Fibroblast of lung (primary cell): ENCODE results near the gene KLHL17. TPM values are rescaled to one million over a fixed set of nuclear protein-coding genes. Genes with fewer than 3 reads are reported as not detected.

Experiments
- DNase-seq, 2 donors: peaks; one replicate each; pipeline versions ENCODE4 v3.0.0 to v3.0.0-alpha.2; 2010; ENCODE audit warnings: low read depth in 2 of 2
- H2AFZ ChIP-seq: 2 replicates; pipeline ENCODE4 v1.5.1; 2012; ENCODE audit warnings: low read length, control low read depth, inconsistent platforms
- H3K27ac ChIP-seq: 2 replicates; pipeline ENCODE4 v1.5.1; 2011; ENCODE audit warnings: low read length, control low read depth; ENCODE audit not compliant: insufficient read depth
- H3K27me3 ChIP-seq: 2 replicates; pipeline ENCODE4 v1.5.1; 2011; ENCODE audit warnings: mild to moderate bottlenecking, low read length; ENCODE audit not compliant: control insufficient read depth, insufficient read depth
- H3K36me3 ChIP-seq: 2 replicates; pipeline ENCODE4 v1.5.1; 2011; ENCODE audit warnings: low read length; ENCODE audit not compliant: control insufficient read depth, insufficient read depth
- H3K4me1 ChIP-seq: 2 replicates; pipeline ENCODE4 v1.5.1; 2011; ENCODE audit warnings: low read length; ENCODE audit not compliant: control insufficient read depth, insufficient read depth; ENCODE audit errors: extremely low read depth
- H3K4me2 ChIP-seq: 2 replicates; pipeline ENCODE4 v1.5.1; 2011; ENCODE audit warnings: low read length, control low read depth; ENCODE audit not compliant: insufficient read depth; ENCODE audit errors: extremely low read depth
- H3K4me3 ChIP-seq, 4 experiments: fragments of 200-600 bp in 1 of 4; sonication (generic) in 1 of 4; replicated peaks in 1 of 4; 2 replicates each; pipeline ENCODE4 v1.5.1; 2011 to 2016; ENCODE audit warnings: low read length in 4 of 4, low read depth in 3 of 4, mild to moderate bottlenecking in 3 of 4, control low read depth in 2 of 4, inconsistent platforms in 1 of 4, mixed read lengths in 1 of 4; ENCODE audit not compliant: insufficient read depth in 1 of 4; ENCODE audit errors: control extremely low read depth in 1 of 4
- H3K79me2 ChIP-seq: 2 replicates; pipeline ENCODE4 v1.5.1; 2012; ENCODE audit warnings: mild to moderate bottlenecking, low read length, inconsistent platforms; ENCODE audit not compliant: control insufficient read depth, insufficient read depth
- H3K9ac ChIP-seq: 2 replicates; pipeline ENCODE4 v1.5.1; 2011; ENCODE audit warnings: mild to moderate bottlenecking, low read length, control low read depth; ENCODE audit not compliant: insufficient read depth
- H3K9me3 ChIP-seq: 2 replicates; pipeline ENCODE4 v1.5.1; 2012; ENCODE audit warnings: low read depth, low read length; ENCODE audit not compliant: control insufficient read depth, insufficient read depth
- H4K20me1 ChIP-seq: 2 replicates; pipeline ENCODE4 v1.5.1; 2011; ENCODE audit warnings: low read length; ENCODE audit not compliant: control insufficient read depth, insufficient read depth; ENCODE audit errors: extremely low read depth
- CTCF ChIP-seq, 2 donors: IDR thresholded peaks in 1 of 2; conservative IDR thresholded peaks in 1 of 2; 1 replicate in 1 of 2; 2 replicates in 1 of 2; pipeline ENCODE4 v1.5.1; 2011 to 2012; ENCODE audit warnings: low read length in 2 of 2, control low read depth in 1 of 2, inconsistent platforms in 1 of 2, low read depth in 1 of 2, mild to moderate bottlenecking in 1 of 2
- EZH2 ChIP-seq: IDR thresholded peaks from 2 replicates; pipeline ENCODE4 v1.5.1; 2012; ENCODE audit warnings: low read length, control low read depth, mild to moderate bottlenecking; ENCODE audit errors: missing control alignments
- polyA plus RNA-seq, 2 donors: library from polyadenylated mRNA; depleted of rRNA in 1 of 2; stranded (reverse) in 1 of 2; unstranded in 1 of 2; fragments of >200 nt; gene quantifications; 2 replicates each; pipeline ENCODE4 v1.2.1, GENCODE V29; 2011 to 2012; ENCODE audit warnings: missing spikeins in 1 of 2
- total RNA-seq: library from RNA; depleted of rRNA; stranded (reverse); fragments of >200 nt; gene quantifications from 2 replicates; pipeline ENCODE4 v1.2.1, GENCODE V29; 2014

The KLHL17 gene
- total and polyA plus RNA-seq, 2 donors (not counting 1 experiment from before 2014, with no cell fraction given): 4.7 to 7.4 TPM

- Histone ChIP-seq H3K79me2 (no peaks in the 10 kb centered on the region), H3K27ac (no peak overlapping the region), H3K4me3 (no peak overlapping the region), H3K27me3 (peaks cover 47% of the 10 kb centered on the region), H3K9ac (no peak overlapping the region), H3K9me3 (no peaks in the 10 kb centered on the region), H3K4me2 (no peak overlapping the region), H3K4me1 (peaks cover 7% of the 10 kb centered on the region), H3K36me3 (no peaks in the 10 kb centered on the region), H2AFZ (no peak overlapping the region), H4K20me1 (no peaks in the 10 kb centered on the region)
- no peak for DNase-seq
- TF ChIP-seq CTCF (conservative IDR thresholded peaks at IDR 0.05 in 1 of 2, IDR thresholded peaks at IDR 0.05 in 1 of 2; ENCODE audit: low read depth in 1 of 2, low read length in 2 of 2) (no peak), EZH2 (no peak)
Measured at GRCh38 chr1:920010-920409, 40.4 kb upstream of the KLHL17 start.

- Histone ChIP-seq H4K20me1 (no peaks in the 10 kb centered on the region), H3K36me3 (no peaks in the 10 kb centered on the region), H3K9me3 (no peaks in the 10 kb centered on the region), H3K4me2 (peak overlapping the region; percentile 51), H3K9ac (no peak overlapping the region), H3K79me2 (no peaks in the 10 kb centered on the region), H3K27me3 (peaks cover 43% of the 10 kb centered on the region), H2AFZ (no peak overlapping the region), H3K27ac (no peak overlapping the region), H3K4me3 (no peak overlapping the region), H3K4me1 (peaks cover 7% of the 10 kb centered on the region)
- no peak for DNase-seq
- TF ChIP-seq EZH2 (peak; percentile 36), CTCF (conservative IDR thresholded peaks at IDR 0.05 in 1 of 2, IDR thresholded peaks at IDR 0.05 in 1 of 2; ENCODE audit: low read depth in 1 of 2, low read length in 2 of 2) (no peak)
Measured at GRCh38 chr1:920521-920920, 39.9 kb upstream of the KLHL17 start.

GRCh38 chr1:921011-921837, 39.2 kb upstream of the KLHL17 start:
- TF ChIP-seq CTCF (conservative IDR thresholded peaks at IDR 0.05 in 1 of 2, IDR thresholded peaks at IDR 0.05 in 1 of 2; ENCODE audit: low read depth in 1 of 2, low read length in 2 of 2) (peak; percentile 44), EZH2 (no peak)
- DNase-seq: peak; percentile 68 to 79
- no peaks in the 10 kb centered on the region for H3K79me2 ChIP-seq
- peak overlapping the region; percentile 51 for H3K4me2 ChIP-seq
- H3K27me3 ChIP-seq: peaks cover 43% of the 10 kb centered on the region
- H3K9me3 ChIP-seq: no peaks in the 10 kb centered on the region
- no peak overlapping the region for H3K4me3 ChIP-seq
- H3K9ac ChIP-seq: no peak overlapping the region
- no peaks in the 10 kb centered on the region for H3K36me3 ChIP-seq
- H2AFZ ChIP-seq: no peak overlapping the region
- no peaks in the 10 kb centered on the region for H4K20me1 ChIP-seq
- peaks cover 7% of the 10 kb centered on the region for H3K4me1 ChIP-seq
- H3K27ac ChIP-seq: no peak overlapping the region
